Femur (tissue), 1 donor: ENCODE data around the gene XKR8.

Source experiments
- DNase-seq: peaks from one replicate; pipeline ENCODE4 v3.0.0-alpha.2; 2017

The XKR8 gene, protein sequence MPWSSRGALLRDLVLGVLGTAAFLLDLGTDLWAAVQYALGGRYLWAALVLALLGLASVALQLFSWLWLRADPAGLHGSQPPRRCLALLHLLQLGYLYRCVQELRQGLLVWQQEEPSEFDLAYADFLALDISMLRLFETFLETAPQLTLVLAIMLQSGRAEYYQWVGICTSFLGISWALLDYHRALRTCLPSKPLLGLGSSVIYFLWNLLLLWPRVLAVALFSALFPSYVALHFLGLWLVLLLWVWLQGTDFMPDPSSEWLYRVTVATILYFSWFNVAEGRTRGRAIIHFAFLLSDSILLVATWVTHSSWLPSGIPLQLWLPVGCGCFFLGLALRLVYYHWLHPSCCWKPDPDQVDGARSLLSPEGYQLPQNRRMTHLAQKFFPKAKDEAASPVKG

DNA sequence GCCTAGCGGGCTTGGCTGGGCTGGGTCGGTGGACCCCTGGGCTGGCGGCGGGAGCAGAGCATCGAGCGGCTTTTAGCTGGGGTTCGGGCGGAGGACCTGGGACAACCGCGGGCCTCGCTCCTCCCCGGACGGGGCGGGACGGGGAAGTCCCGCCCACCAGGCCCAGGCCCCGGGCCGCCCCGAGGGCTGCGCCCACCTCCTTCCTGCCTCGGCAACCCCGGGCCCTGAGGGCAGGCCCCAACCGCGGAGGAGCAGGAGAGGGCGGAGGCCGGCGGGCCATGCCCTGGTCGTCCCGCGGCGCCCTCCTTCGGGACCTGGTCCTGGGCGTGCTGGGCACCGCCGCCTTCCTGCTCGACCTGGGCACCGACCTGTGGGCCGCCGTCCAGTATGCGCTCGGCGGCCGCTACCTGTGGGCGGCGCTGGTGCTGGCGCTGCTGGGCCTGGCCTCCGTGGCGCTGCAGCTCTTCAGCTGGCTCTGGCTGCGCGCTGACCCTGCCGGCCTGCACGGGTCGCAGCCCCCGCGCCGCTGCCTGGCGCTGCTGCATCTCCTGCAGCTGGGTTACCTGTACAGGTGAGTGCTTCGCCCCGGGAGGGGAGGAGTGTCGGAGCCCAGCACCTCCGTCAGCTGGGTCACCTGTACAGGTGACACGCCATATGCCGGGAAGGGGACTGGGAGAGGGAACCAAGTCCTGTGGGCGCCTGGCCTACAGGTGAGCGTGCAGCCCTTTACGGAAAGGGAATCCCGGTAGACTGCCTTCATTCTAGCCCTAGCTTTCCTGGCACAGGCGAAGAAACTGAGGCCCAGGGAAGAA lies at the start of gene XKR8:
TSS of gene XKR8 (plus strand) at position 182 of the 812 bp plus-strand sequence. CDS start at position 279, 97 bp downstream.
- peak; percentile 89 for DNase-seq

DNA sequence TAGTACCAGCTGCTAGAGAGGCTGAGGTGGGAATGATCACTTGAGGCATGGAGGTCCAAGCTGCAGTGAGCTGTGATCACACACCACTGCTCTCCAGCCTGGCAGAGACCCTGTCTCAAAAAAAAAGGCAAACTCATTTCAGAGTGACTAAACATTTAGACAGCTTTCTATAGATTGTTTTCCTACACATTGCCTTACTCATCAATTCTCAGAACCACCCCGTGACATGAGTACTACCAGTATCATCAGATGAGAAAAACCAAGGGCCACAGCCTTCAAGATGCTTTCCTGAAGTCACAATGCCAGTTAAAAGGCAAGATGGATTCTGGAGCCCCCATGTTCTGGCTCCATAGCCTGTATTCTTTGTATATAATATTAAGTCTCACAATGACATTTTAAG lies 47.3 kb upstream of the XKR8 start:
- DNase-seq = no peak

DNA sequence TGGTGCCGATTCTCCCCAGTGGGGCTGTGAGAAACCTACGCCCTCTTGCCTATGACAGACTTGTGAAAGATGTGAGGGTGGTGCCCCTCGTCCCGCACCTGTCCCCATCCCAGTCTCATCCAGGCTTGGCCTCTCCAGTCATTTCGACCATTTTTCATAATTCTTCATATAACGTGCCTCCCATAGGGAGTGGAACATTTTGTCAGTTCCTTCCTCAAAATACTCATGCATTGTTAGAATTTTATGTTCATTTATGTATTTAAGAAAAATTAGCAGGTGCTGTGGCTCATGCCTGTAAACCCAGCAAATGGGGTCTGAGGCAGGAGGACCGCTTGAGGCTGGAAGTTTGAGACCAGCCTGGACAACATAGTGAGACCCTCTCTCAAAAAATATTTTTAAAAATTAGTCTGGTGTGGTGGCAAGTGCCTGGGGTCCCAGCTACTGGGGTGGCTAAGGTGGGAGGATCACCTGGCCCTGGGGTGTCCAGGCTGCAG lies 44.6 kb upstream of the XKR8 start:
- DNase-seq = no peak

DNA sequence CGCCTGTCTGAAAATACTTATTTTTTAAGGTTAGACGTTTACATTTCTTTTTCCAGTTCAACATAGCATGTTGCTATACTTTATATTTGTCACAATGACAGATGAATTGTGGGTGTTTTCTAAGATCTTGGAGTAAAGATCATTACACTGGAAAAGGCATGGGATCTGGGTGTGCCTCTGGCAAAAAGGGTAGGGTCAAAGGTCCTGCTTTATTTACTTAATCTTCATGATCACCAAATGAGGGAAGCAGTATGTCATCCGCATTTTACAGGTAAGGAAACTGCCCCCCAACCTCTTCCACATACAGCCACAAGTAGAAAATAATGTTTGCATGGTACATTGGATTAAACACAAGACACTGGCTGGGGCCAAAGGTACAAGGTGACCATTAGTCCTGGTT lies 37.5 kb upstream of the XKR8 start:
- DNase-seq = no peak

DNA sequence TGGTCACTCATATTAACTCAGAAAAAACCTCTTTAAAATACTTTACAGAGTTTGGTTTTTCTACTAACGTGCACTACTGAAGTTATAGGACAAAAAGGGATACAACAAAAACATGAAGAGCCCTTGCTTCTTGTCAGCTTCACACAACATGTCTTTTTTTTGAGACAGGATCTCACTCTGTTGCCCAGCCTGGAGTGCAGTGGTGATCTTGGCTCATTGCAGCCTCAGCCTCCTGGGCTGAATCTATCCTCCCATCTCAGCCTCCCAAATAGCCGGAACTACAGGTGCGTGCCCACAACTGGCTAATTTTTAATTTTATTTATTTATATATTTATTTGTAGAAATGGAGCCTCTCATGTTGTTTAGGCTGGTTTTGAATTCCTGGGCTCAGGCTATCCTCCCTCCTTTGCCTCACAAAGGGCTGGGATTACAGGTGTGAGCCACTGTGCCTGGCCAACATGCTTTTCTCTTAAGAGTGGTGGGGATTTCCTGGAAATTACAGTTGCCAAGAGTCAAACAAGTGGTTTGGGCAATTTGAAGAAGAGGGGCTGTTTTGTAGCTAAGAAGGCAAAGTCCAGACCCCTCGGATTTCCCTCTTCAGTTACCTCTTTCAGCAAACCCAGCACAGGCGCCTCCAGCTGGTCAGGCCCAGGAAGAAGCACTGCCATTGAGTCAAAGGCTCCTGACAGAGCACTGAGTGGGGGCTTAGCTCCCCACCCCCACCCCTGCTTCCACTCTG lies 31.4 kb upstream of the XKR8 start:
- no peak for DNase-seq

DNA sequence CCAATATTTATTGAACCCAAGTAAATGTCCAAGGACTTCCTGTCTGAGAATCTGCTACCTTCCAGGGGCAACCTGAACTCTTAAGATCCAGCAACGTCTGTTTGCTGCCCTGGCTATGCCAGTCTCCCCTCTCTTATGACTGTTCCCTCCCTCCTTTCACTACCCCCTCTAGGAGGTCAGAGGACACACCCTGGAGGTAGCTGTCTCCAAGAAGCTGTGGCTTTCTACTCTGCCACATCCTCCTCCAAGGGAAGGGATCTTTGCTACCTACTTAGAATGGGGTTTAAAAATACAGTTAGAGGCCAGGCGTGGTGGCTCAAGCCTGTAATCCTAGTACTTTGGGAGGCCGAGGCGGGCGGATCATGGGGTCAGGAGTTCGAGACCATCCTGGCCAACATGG lies 28.6 kb upstream of the XKR8 start:
- no peak for DNase-seq

DNA sequence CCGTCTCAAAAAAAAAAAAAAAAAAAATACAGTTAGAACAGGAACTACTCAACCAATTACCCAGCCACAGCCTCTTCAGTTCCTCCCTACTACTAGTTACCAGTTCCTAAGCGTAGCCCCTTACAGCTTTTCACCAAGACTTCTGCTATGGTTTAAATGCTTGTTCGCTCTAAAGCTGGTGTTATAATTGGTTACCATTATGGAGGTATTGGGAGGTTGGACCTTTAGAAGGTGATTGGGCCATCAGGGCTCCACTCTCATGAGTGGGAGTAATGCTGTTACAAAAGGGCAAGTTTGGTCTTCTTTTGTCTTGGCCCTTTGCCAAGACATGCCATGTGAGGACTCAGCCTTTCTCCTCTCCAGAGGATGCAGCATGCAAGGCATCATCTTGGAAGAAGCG lies 28.0 kb upstream of the XKR8 start:
- no peak for DNase-seq

DNA sequence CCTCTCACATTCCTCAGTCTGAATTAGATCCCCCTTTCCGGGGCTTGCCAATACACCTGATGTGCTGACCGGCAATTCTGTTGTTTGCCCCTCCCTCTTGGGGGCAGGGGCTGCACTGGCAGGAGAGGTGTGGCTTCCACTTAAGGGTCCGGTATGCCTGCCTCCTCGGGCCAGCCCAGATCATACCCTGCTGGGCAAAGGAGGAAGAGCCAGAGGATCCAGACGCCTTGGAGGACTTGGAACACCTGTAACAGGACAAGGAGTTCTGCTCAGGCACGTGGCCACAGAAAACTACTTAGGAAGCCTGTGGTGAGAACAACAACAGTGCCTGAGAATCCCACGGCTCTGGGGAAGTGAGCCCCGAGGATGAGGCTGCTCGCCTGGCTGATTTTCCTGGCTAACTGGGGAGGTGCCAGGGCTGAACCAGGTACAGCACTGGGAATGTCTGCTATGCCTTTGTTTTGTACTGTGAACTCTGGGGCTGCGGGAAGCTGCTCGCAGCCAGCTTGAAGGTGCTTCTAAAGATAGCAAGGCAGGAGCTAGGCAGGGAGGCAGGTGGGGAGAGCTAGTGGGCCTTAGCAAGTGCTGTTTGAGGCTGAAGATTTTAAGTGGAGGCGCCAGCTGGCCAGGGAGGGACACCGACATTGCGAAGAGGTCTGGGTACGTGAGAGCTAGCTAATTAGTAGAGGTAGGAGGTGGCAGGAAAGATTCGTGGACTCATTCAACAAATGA lies 24.8 kb upstream of the XKR8 start, which contains the start of gene SMPDL3B:
TSS of gene SMPDL3B (plus strand) at position 183 of the 732 bp plus-strand sequence. CDS start at position 367, 184 bp downstream.
- DNase-seq = no peak

DNA sequence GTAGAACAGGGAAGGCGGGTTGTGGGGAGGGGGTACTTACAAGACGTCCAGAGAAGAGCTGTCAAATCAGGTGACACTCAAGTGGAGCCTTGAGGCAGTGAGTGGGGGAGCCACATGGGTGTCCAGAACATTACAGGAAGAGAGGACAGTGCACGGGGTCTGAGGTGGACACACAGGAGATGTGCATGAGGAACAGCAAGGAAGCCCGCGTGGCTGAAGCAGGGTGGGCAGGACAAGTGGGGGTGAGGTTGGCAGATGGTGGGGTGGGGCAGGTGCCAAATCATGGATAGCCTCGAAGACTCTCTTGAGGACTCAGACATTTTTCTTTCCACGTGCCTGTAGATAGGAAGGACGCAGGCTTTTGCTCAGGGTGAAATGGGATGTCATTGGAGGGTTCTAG lies 24.1 kb upstream of the XKR8 start:
- DNase-seq = no peak

DNA sequence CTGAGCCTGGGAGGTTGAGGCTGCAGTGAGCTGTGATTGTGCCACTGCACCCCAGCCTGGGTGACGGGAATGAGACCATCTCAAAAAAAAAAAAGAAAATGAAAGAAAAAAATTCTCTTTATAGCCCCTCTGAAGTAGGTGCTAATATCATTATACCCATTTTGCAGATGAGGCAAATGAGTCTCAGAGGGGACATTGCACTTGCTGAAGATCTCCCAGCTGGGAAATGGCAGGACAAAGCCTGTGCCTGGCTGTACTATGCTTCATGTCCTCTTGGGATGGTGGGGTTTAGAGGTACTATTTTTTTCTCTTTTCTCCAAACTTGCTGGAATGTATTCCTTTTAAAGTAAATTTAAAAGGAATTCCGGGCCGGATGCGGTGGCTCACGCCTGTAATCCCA lies 23.4 kb upstream of the XKR8 start:
- DNase-seq = no peak

DNA sequence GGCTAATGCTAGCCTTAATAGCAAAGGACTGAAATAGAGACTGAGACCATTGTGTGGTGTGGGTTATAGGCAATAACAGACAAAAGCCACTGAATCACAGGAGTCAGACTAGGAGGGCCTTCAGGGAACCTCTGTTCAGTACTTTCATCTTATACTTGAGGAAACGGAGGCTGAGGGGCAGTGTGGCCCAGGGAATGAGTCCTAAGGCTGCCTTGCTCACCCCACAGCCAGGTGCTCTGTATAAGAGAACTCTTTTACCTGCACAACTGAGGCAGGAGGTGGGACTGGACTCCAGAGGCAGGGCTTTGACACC lies 22.3 kb upstream of the XKR8 start:
- DNase-seq = no peak

DNA sequence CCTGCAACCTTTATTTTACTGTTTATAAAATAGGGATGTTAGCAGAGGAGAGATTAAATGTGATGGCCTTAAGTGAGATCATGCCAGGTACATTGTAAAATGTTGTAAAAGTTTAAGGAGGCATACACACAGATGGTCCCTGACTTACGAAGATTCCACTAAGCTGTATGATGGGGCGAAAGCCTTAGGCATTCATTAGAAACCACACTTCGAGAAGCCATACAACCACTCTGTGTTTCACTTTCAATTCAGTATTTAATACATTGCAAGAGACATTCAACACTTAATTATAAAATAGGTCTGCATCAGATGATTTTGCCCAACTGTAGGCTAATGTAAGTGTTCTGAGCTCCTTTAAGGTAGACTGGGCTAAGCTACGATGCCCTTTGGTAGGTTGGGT lies 21.3 kb upstream of the XKR8 start:
- DNase-seq = no peak

DNA sequence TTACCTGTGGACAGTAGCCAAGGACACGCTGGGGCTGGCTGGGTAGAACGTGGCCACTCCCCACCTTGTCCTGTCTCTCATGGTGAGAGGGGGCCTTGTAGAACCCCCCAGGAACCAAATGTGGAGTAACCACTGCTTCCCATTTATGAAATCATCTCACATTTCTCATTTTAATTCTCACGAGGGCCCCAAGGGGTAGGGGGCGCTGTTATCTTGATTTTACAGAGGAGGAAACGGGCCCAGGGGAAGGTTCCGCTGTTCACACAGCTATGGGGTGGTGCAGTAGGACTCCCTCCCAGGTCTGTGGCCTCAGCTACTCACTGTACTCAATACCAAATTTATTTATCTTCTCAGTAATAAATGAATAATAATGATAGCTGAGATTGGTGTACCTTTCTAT lies 19.5 kb upstream of the XKR8 start:
- DNase-seq = no peak

DNA sequence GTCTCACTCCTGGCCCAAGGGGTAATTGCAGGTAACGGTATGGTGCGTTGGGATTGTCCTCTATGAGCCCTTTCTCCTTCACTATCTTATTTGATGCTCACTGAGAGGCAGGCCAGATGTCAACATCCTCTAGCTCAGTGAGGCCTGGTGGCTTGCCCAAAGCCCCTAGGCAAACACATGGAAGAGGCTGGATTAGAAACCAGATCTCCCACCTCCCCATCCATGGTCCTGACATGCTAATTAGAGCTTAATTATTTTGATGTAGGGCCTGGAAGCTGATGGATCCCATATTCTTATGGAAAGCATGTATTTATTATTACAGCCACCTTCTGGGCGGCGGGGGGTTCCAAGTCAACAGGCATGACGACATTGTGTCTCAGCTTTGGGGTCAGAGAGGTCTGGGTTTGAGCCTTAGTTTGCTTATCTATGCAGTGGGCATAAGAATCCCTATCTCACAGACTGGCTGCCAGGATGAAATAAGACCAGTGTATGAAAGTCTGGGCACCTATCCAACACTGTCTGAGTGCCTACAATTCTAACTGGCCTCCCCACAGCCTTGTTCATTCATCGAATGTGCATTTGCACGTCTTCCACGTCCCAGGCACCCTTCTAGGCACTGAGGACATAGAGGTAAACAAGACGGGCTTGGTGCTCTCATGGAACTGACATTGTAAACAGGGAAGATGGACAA lies 18.8 kb upstream of the XKR8 start:
- no peak for DNase-seq

DNA sequence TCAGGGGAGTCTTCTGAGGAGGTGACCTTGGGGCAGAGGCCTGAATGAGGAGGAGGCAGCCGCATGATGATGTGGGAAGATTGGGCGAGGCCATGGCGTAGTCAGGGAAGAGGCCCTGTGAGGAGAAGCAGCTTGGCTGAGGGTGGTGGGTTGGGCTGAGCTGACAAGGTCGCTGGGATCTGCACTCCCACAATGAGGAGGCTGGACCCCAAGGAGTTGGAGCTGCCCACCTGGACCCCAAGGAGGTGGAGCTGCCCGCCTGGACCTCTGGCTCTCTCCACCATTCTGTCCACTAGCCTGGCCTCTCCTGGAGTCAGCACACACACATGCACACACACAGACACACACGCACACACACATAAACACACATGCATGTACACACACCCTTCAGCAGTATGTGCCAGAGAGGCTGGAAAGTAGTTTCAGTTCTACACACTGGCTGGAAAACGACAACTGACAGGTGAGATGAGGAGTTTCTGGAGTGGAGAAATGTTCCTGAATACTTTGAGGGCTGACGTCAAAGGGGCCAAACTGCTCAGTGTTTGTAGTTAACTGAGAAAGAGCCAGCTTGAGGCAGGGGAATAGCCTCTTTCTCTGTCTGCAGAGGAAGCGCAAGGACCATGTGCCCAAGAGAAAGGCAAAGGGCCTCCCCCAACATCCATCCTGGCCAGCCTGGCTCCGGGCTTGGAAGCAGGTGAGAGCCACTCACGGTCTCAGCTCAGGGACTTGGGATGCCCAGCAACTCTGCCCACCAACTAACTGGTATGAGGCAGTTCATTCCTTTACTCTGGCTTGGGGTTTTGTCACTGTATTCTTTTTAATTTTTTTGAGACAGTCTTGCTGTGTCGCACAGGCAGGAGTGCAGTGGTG lies 17.9 kb upstream of the XKR8 start:
- no peak for DNase-seq

DNA sequence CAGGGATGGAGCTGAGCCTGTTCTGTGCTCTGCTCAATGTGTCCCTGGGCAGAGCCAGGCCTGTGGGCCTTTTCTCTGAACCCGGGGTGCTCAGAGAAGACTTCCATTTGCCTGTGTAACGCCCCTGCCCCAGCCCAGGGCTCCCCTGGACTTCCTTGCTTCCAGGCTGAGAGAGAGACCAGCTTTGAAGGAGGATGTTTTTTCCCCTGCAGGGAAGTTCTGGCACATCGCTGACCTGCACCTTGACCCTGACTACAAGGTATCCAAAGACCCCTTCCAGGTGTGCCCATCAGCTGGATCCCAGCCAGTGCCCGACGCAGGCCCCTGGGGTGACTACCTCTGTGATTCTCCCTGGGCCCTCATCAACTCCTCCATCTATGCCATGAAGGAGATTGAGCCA lies 14.8 kb upstream of the XKR8 start:
- no peak for DNase-seq

DNA sequence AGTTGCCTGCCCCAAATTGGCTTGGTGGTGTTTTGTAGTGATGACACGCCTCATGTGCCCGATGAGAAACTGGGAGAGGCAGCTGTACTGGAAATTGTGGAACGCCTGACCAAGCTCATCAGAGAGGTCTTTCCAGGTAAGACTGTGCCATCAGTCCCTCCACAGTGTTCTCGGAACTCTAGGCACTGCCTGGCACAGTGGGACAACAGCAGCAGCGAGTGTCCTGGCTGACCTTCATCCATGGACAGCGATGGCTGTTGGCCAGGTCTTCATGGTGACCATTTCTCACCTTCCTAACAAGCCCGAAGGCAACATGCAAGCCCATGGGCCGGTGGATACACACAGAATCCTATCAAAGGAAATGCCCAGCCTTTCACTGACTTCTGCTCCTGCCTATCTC lies 10.7 kb upstream of the XKR8 start:
- no peak for DNase-seq

DNA sequence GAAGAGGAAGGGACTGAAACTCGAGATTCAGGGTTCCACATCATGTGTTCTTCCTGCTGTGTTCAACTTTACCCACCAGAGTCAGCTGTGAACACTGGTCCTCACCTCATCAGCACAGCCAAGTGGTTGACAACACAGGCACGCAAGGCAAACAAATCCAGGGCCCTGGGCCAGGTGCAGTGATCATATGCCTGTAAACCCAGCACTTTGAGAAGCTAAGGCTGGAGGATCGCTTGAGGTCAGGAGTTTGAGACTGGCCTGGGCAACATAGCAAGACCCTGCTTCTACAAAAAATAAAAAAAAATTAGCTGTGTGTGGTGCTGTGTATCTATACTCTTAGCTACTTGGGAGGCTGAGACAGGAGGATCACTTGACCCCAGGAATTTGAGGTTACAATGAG lies 8.4 kb upstream of the XKR8 start:
- no peak for DNase-seq

DNA sequence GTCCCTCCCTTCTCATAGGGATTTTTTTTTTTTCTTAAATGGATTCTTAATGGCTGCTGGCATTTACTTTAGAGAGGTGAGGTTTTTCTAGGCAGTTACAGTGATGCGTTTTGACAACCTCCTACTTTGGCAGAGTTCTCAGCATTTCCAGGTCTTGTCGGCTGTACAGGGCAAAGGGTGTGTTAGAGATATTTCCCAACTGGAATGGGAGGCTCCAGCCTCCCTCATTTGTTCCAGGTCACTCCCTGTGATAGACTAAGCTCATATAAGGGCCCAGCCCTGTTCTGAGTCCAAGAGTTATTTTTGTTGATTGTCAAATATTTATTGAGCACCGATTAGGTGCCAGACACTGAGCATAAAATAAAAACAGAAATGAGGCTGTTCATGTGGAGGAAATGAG lies 7.6 kb upstream of the XKR8 start:
- no peak for DNase-seq

DNA sequence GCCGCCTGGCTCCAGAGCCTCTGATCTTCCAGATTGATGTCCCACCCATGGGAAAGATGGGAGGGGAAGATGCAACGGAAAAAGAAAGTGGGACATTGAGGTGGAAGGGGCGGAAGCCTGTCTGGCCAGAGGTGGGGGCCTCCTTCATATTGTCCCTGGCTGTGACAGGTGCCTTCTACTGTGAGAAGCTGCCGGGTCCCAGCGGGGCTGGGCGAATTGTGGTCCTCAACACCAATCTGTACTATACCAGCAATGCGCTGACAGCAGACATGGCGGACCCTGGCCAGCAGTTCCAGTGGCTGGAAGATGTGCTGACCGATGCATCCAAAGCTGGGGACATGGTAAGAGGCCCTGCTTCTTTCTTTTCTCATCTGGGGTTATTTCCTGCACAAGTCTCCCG lies 5.6 kb upstream of the XKR8 start:
- no peak for DNase-seq

DNA sequence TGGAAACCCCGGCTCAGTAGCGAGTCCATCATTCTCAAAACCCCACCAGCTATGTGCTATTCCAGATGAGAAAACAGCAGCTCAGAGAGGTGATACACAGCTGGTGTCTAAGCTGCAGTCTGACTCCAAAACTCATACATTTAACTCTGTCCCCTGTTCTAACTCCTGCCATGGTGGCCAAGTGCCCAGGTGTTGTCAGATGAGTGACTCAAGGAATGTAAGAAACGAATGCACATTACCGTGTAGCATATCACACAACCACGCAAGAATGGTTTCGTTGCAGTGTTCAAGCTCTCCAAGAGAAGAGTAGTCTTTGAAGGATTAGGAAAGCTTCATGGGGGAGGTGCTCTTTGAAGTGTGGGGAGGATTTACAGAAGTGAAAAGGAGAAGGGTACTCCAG lies 4.7 kb upstream of the XKR8 start:
- no peak for DNase-seq
